ENCODE data around the gene SLC5A12. TPM values are rescaled to one million over a fixed set of nuclear protein-coding genes. Genes with fewer than 3 reads are reported as not detected.
"Not testable (repeated sequence)": the region's sequence is repeated elsewhere in the genome, so short reads cannot be mapped to it uniquely, and the experiment has no call there.

Gene SLC5A12
- total RNA-seq, 1 experiment from 2014 or later, result not detected

GRCh38 chr11:26665946-26666345 lies 55.9 kb downstream of the SLC5A12 start:
- Histone ChIP-seq H3K4me3 (no peak overlapping the region), H3K4me1 (replicated peaks) (no peaks in the 10 kb centered on the region), H3K36me3 (no peaks in the 10 kb centered on the region), H3K9me3 (replicated peaks) (no peaks in the 10 kb centered on the region), H3K27ac (no peak overlapping the region), H3K27me3 (replicated peaks) (no peaks in the 10 kb centered on the region)
- DNase-seq (ENCODE audit: low read depth in 1 of 2, low spot score in 2 of 2), result no peak

- Histone ChIP-seq H3K27me3 (replicated peaks) (no peaks in the 10 kb centered on the region), H3K9me3 (replicated peaks) (no peaks in the 10 kb centered on the region), H3K36me3 (no peaks in the 10 kb centered on the region), H3K4me1 (replicated peaks) (no peaks in the 10 kb centered on the region), H3K4me3 (no peak overlapping the region), H3K27ac (no peak overlapping the region)
- no peak for DNase-seq (ENCODE audit: low read depth in 1 of 2, low spot score in 2 of 2)
Observed at GRCh38 chr11:26665036-26665435, 56.8 kb downstream of the SLC5A12 start.

GRCh38 chr11:26662916-26663315 lies 58.9 kb downstream of the SLC5A12 start:
- Histone ChIP-seq H3K27ac (no peak overlapping the region), H3K27me3 (replicated peaks) (no peaks in the 10 kb centered on the region), H3K4me1 (replicated peaks) (no peaks in the 10 kb centered on the region), H3K36me3 (no peaks in the 10 kb centered on the region), H3K4me3 (no peak overlapping the region), H3K9me3 (replicated peaks) (no peaks in the 10 kb centered on the region)
- no peak for DNase-seq (ENCODE audit: low read depth in 1 of 2, low spot score in 2 of 2)

DNA sequence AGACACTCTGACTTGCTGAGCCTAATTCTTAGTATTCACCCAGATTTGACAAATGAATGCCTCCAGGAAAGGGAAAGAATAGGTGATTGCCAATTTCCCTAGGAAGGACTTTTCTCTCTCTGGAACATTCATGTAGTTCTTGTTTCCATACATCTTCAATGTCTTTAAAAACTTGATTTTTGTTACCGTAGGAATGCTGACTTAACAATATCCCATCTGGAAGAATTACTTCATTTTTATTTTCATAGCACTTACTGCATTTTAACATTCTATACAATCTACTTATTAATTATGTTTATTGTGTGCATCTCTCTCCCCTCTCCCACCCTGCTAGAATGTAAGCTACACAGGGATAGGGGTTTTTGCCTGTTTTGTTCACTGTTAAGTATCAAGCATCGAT lies 66.6 kb downstream of the SLC5A12 start:
- H3K4me1 ChIP-seq (replicated peaks), result no peaks in the 10 kb centered on the region
- no peaks in the 10 kb centered on the region for H3K36me3 ChIP-seq
- no peak overlapping the region for H3K4me3 ChIP-seq
- H3K9me3 ChIP-seq (replicated peaks), result no peaks in the 10 kb centered on the region
- DNase-seq (ENCODE audit: low read depth in 1 of 2, low spot score in 2 of 2), result no peak
- no peak overlapping the region for H3K27ac ChIP-seq
- peaks cover 16% of the 10 kb centered on the region; the same call in 1 of the 2 replicates for H3K27me3 ChIP-seq (replicated peaks)

DNA sequence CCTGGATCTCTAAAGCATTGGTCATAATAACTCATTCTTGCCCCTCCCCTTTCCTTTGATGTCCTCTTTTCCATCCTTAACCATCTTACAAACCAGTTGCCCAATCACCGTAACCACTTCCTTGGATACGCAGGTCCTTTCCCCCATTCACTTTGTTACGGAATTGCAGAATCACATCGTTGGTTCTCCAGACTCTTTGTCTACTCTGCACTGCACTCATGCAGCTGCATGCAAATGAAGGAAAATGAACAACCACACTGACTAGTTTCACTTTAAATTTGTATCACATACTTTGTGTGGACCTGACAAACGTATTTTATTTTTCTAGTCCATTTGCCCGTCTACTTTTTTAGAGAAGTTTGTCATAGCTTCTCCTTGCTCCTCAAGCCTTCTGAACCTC lies 69.9 kb downstream of the SLC5A12 start:
- H3K9me3 ChIP-seq (replicated peaks), result no peaks in the 10 kb centered on the region
- H3K27me3 ChIP-seq (replicated peaks), result peaks cover 16% of the 10 kb centered on the region; the same call in 1 of the 2 replicates
- no peak for DNase-seq (ENCODE audit: low read depth in 1 of 2, low spot score in 2 of 2)
- no peak overlapping the region for H3K27ac ChIP-seq
- H3K4me3 ChIP-seq, result no peak overlapping the region
- no peaks in the 10 kb centered on the region for H3K36me3 ChIP-seq
- H3K4me1 ChIP-seq (replicated peaks), result no peaks in the 10 kb centered on the region

GRCh38 chr11:26649884-26650283 lies 72.0 kb downstream of the SLC5A12 start:
- Histone ChIP-seq H3K4me3 (no peak overlapping the region), H3K27me3 (replicated peaks) (peaks cover 14% of the 10 kb centered on the region; the same call in 1 of the 2 replicates), H3K4me1 (replicated peaks) (no peaks in the 10 kb centered on the region), H3K27ac (no peak overlapping the region), H3K9me3 (replicated peaks) (no peaks in the 10 kb centered on the region), H3K36me3 (no peaks in the 10 kb centered on the region)
- DNase-seq (ENCODE audit: low read depth in 1 of 2, low spot score in 2 of 2), result peak in 1 of 2 experiments; percentile 28

DNA sequence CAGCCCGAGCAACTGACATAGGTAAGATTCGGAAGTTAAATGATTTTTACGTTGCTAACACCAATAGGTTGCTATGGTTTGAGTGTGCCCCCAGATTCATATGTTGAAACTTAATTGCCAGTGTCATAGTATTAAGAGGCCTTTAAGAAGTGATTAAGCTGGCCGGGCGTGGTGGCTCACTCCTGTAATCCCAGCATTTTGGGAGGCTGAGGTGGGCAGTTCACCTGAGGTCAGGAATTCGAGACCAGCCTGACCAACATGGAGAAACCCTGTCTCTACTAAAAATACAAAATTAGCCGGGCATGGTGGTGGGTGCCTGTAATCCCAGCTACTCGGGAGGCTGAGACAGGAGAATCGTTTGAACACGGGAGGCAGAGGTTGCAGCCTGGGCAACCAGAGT lies 78.5 kb downstream of the SLC5A12 start:
- H3K27me3 ChIP-seq (replicated peaks); DNase-seq (ENCODE audit: low read depth in 1 of 2, low spot score in 2 of 2); H3K9me3 ChIP-seq (replicated peaks); H3K4me3 ChIP-seq; H3K27ac ChIP-seq; H3K4me1 ChIP-seq (replicated peaks); H3K36me3 ChIP-seq: not testable (repeated sequence)

DNA sequence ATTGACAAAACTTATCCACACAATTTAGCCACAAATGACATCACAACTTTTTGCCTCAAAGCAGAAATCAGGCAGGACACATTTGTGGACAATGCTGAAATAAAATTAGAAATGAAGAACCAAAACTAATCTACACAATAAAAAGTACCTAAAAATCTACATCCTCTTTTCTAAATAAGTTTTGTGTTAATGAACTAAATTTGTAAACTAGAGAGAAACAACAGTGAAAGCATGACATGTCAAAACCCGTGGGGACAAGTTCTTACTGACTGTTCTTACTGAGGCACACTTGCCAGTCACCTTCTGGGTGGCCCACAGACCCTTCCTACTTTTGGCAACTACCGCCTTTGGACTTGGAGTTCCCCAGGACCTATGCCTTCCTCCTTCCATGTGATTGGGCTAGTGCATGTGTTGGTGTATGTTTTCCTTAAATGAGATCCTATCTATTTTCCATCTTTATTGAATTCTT lies 89.1 kb downstream of the SLC5A12 start:
- Histone ChIP-seq H3K4me3 (no peak overlapping the region), H3K9me3 (replicated peaks) (no peaks in the 10 kb centered on the region), H3K4me1 (replicated peaks) (no peaks in the 10 kb centered on the region), H3K27me3 (replicated peaks) (peaks cover 5% of the 10 kb centered on the region), H3K27ac (no peak overlapping the region), H3K36me3 (no peaks in the 10 kb centered on the region)
- no peak for DNase-seq (ENCODE audit: low read depth in 1 of 2, low spot score in 2 of 2)

DNA sequence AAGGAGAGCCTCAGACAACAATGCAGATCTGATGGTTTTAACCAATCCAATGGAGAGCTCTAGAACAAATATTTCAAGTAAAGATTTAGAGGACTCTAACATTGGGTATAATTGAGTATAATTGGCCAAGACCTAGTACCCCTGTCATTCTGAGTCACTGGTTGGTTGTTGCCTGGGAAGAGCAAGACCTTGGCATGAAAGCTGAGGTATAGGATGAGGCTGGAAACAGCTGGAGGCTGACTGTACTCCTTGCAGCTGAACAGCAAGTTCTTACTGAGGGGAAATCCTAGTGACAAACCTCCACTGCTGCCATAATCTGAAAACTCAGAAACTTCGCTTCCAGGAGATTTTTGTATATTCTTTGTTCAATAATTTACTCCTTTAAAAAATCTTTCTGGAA lies 95.5 kb downstream of the SLC5A12 start:
- no peak for DNase-seq (ENCODE audit: low read depth in 1 of 2, low spot score in 2 of 2)
- H3K27me3 ChIP-seq (replicated peaks), result peaks cover 12% of the 10 kb centered on the region; the same call in 1 of the 2 replicates
- no peaks in the 10 kb centered on the region for H3K36me3 ChIP-seq
- no peaks in the 10 kb centered on the region for H3K4me1 ChIP-seq (replicated peaks)
- no peak overlapping the region for H3K27ac ChIP-seq
- H3K4me3 ChIP-seq, result no peak overlapping the region
- no peaks in the 10 kb centered on the region for H3K9me3 ChIP-seq (replicated peaks)

DNA sequence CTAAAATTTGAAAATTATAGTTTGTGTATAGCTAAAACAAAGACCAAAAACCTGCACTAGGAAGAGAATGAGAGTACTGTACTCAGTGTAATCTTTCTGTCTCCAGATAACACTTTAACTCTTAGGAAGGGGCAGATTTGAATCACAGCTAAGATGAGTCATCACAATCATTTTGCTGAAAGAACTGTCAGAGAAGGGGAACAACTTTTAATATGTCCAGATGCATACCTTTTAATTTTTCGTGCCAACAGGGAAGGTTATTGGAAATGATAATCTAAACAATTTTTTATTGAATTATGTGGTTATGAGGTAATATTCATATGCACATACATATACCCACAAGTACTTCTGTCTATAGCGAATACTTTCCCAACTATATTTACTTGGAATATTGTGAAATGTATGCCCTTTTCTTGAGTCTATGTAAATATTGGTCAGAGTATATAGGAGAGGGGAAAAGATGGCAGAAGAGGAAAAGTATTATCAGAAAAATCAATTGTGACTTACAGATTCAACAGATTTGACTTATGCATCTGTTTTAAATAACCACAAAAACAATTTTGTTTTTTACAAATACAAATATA lies 98.7 kb downstream of the SLC5A12 start:
- Histone ChIP-seq H3K27ac (no peak overlapping the region), H3K27me3 (replicated peaks) (peaks cover 7% of the 10 kb centered on the region; the same call in 1 of the 2 replicates), H3K4me1 (replicated peaks) (0 out of 2 replicates have a peak, but pooled peaks cover 2% of the 10 kb centered on the region), H3K4me3 (no peak overlapping the region), H3K36me3 (no peaks in the 10 kb centered on the region), H3K9me3 (replicated peaks) (no peaks in the 10 kb centered on the region)
- no peak for DNase-seq (ENCODE audit: low read depth in 1 of 2, low spot score in 2 of 2)

GRCh38 chr11:26622181-26622580 lies 99.7 kb downstream of the SLC5A12 start:
- DNase-seq (ENCODE audit: low read depth in 1 of 2, low spot score in 2 of 2), result no peak
- Histone ChIP-seq H3K27me3 (replicated peaks) (peaks cover 1% of the 10 kb centered on the region; the same call in 1 of the 2 replicates), H3K9me3 (replicated peaks) (no peaks in the 10 kb centered on the region), H3K4me3 (no peak overlapping the region), H3K4me1 (replicated peaks) (0 out of 2 replicates have a peak, but pooled peaks cover 2% of the 10 kb centered on the region), H3K36me3 (no peaks in the 10 kb centered on the region), H3K27ac (no peak overlapping the region)

DNA sequence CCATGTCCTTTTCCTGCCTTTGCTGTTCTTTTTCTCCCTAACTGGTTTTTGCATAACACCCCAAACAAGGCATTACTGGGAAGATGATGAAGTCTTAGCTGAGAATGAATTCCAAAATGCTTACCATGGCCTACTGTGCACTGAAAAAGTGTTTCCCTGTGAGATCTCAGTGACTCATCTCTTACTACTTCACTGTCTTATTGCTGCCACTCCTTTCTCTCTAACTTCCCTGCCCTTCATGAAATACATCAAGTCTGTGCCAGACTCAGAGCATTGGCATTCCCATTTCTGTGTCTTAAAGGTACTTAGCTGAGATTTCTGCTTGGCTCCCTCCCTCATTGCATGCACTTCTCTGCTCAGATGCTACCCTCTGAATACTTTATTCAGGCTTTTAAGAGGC lies 100.7 kb downstream of the SLC5A12 start:
- Histone ChIP-seq H3K4me3 (no peak overlapping the region), H3K9me3 (replicated peaks) (no peaks in the 10 kb centered on the region), H3K4me1 (replicated peaks) (0 out of 2 replicates have a peak, but pooled peaks cover 2% of the 10 kb centered on the region), H3K36me3 (no peaks in the 10 kb centered on the region), H3K27ac (no peak overlapping the region), H3K27me3 (replicated peaks) (no peaks in the 10 kb centered on the region; the same call in 1 of the 2 replicates)
- DNase-seq (ENCODE audit: low read depth in 1 of 2, low spot score in 2 of 2), result no peak

DNA sequence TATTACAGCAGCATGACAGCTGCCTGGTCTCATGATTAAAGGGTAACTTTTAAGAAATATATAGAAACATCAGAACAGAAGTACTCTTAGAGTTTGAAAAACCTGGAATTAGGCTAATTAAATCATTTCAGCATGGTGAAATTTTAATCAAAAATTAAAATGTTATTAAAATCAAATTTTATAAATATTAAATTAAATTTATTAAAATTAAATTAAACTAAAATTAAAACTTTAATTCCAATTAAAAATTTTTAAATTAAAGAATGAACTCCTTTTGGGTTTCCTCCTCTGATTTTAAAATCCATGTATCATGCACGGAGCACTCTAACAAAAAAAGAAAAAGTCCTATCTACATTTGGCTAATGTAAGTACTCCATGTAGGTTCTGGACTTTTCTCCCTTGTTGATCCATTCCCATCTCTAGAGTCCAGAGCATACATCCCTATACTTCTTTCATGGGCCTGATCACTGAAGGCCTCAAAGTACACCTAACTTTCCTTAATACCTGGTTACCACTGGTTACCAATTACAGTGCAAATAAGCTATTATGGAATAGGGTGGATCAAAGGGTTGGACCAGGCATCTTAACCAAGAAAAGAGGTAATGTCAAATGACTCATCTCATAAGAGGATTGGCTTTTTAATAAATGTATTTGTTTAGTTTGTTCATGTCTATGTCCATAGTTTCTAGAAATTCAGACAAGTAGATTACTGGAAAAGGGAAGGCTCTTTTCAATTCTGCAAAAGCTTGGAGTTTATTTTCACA lies 101.4 kb downstream of the SLC5A12 start:
- H3K36me3 ChIP-seq, result no peaks in the 10 kb centered on the region
- no peaks in the 10 kb centered on the region for H3K9me3 ChIP-seq (replicated peaks)
- H3K4me3 ChIP-seq, result no peak overlapping the region
- DNase-seq (ENCODE audit: low read depth in 1 of 2, low spot score in 2 of 2), result no peak
- H3K27me3 ChIP-seq (replicated peaks), result no peaks in the 10 kb centered on the region
- 0 out of 2 replicates have a peak, but pooled peaks cover 2% of the 10 kb centered on the region for H3K4me1 ChIP-seq (replicated peaks)
- no peak overlapping the region for H3K27ac ChIP-seq

- no peak for DNase-seq (ENCODE audit: low read depth in 1 of 2, low spot score in 2 of 2)
Observed at GRCh38 chr11:26618441-26618840, 103.4 kb downstream of the SLC5A12 start.

More at GRCh38 chr11:26618441-26618840, 103.4 kb downstream of the SLC5A12 start:
- H3K27ac ChIP-seq, result no peak overlapping the region
- H3K4me3 ChIP-seq, result no peak overlapping the region
- no peaks in the 10 kb centered on the region for H3K27me3 ChIP-seq (replicated peaks)
- H3K4me1 ChIP-seq (replicated peaks), result 0 out of 2 replicates have a peak, but pooled peaks cover 2% of the 10 kb centered on the region
- H3K9me3 ChIP-seq (replicated peaks), result no peaks in the 10 kb centered on the region
- no peaks in the 10 kb centered on the region for H3K36me3 ChIP-seq
